GM23248 (cell line): ENCODE results near the gene CHRNA3. TPM values are rescaled to one million over a fixed set of nuclear protein-coding genes. Genes with fewer than 3 reads are reported as not detected.

Experiments used
- DNase-seq: peaks from one replicate; pipeline ENCODE4 v3.0.0-alpha.2; 2015
- H2AFZ ChIP-seq: fragments of 200-600 bp; sonication (generic); 2 replicates; pipeline ENCODE4 v1.6.1; 2016; ENCODE audit warnings: antibody characterized with exemption
- H3F3A ChIP-seq: fragments of 200-600 bp; sonication (generic); 2 replicates; pipeline ENCODE4 v1.6.1; 2016; ENCODE audit warnings: mild to moderate bottlenecking, antibody characterized with exemption, mixed run types; ENCODE audit not compliant: insufficient read depth
- H3K27ac ChIP-seq: fragments of 200-600 bp; sonication (generic); 2 replicates; pipeline ENCODE4 v1.5.1; 2016; ENCODE audit warnings: mild to moderate bottlenecking
- H3K27me3 ChIP-seq: fragments of 200-600 bp; sonication (generic); replicated peaks from 2 replicates; pipeline ENCODE4 v1.6.1; 2016; ENCODE audit warnings: mild to moderate bottlenecking; ENCODE audit not compliant: insufficient read depth
- H3K36me3 ChIP-seq: fragments of 200-600 bp; sonication (generic); 2 replicates; pipeline ENCODE4 v1.6.1; 2016; ENCODE audit warnings: low read depth, mild to moderate bottlenecking
- H3K4me1 ChIP-seq: fragments of 200-600 bp; sonication (generic); 2 replicates; pipeline ENCODE4 v1.6.1; 2016; ENCODE audit warnings: mild to moderate bottlenecking; ENCODE audit not compliant: insufficient read depth
- H3K4me2 ChIP-seq: fragments of 200-600 bp; sonication (generic); one replicate; pipeline ENCODE4 v1.6.1; 2016; ENCODE audit warnings: mild to moderate bottlenecking; ENCODE audit not compliant: unreplicated experiment
- H3K4me3 ChIP-seq: fragments of 200-600 bp; sonication (generic); 2 replicates; pipeline ENCODE4 v1.5.1; 2016; ENCODE audit warnings: mild to moderate bottlenecking
- H3K79me2 ChIP-seq: fragments of 200-600 bp; sonication (generic); 2 replicates; pipeline ENCODE4 v1.6.1; 2016; ENCODE audit warnings: mild to moderate bottlenecking; ENCODE audit not compliant: insufficient read depth
- H3K9ac ChIP-seq: fragments of 200-600 bp; sonication (generic); 2 replicates; pipeline ENCODE4 v1.6.1; 2016; ENCODE audit warnings: mild to moderate bottlenecking
- H3K9me2 ChIP-seq: fragments of 200-600 bp; sonication (generic); 2 replicates; pipeline ENCODE4 v1.6.1; 2016; ENCODE audit warnings: mixed run types, mild to moderate bottlenecking, moderate library complexity; ENCODE audit not compliant: insufficient read depth
- H3K9me3 ChIP-seq: fragments of 200-600 bp; sonication (generic); one replicate; pipeline ENCODE4 v1.6.1; 2017; ENCODE audit warnings: low read depth
- H4K20me1 ChIP-seq: fragments of 200-600 bp; sonication (generic); 2 replicates; pipeline ENCODE4 v1.6.0; 2016; ENCODE audit not compliant: insufficient read depth
- EZH2 ChIP-seq: fragments of 200-600 bp; sonication (generic); IDR thresholded peaks from 2 replicates; pipeline ENCODE4 v1.6.1; 2018; ENCODE audit warnings: antibody characterized with exemption, mild to moderate bottlenecking; ENCODE audit not compliant: insufficient read depth, poor library complexity, severe bottlenecking
- EZH2phosphoT487 ChIP-seq: fragments of 200-600 bp; sonication (generic); IDR thresholded peaks from 2 replicates; pipeline ENCODE4 v1.6.1; 2018; ENCODE audit warnings: antibody characterized with exemption, moderate library complexity, mild to moderate bottlenecking, low read depth; ENCODE audit not compliant: insufficient read depth
- WGBS, 2 experiments: methylation state at CpG; one replicate each; pipeline ENCODE4 v1.1.6; 2015 to 2017; ENCODE audit warnings: low lambda C conversion rate in 2 of 2, low coverage in 1 of 2; ENCODE audit errors: missing lambda C conversion rate in 2 of 2; 5-methylcytosine and 5-hydroxymethylcytosine counted together
- in situ Hi-C: fragments of 300-500 bp; cut with MboI; formaldehyde crosslinking; loops from 2 replicates; pipeline ENCODE4 v1.15.0; 2020
- polyA plus RNA-seq: library from polyadenylated mRNA; unstranded; fragments of >200 nt; fragmentation: Nextera tagmentation; extraction: Ambion mirVana; gene quantifications from 2 replicates; pipeline ENCODE4 v1.2.1, GENCODE V29; 2016
- total RNA-seq: library from RNA; depleted of rRNA; stranded (reverse); fragments of >200 nt; shearing (Covaris generic); gene quantifications from 2 replicates; pipeline ENCODE4 v1.2.3, GENCODE V29; 2014

The CHRNA3 gene
- total and polyA plus RNA-seq, 2 experiments from 2014 or later, result not detected

DNA sequence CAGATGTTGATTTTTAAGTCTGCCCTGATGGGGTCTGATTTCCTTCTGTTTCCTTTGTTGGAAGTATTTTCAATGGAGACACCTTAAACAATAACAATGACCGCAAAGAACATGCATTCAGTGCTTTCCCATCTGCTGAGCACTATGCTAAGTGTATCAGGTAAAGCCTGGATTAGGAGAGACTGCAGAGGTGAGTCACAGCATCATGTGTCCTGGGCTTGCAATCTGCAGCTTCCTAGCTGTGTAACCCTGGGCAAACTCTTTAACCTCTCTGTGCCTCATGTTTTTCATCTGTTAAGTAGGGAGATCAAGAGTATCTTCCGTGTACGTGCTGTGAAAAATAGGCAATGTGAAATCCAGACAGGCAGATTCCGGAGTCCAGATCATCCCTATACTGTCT is 33.5 kb upstream of the CHRNA3 start:
- H3K9ac ChIP-seq, result no peak overlapping the region
- no peak overlapping the region for H3K27ac ChIP-seq
- no peaks in the 10 kb centered on the region for H3K9me3 ChIP-seq
- 36 to 40% methylated on average over 4 of the region's 4 CpGs for WGBS, 2 experiments
- H3K4me1 ChIP-seq, result no peaks in the 10 kb centered on the region
- no peak overlapping the region for H3K4me2 ChIP-seq
- no peak for DNase-seq
- no peak overlapping the region for H3K4me3 ChIP-seq
- H3K79me2 ChIP-seq, result no peaks in the 10 kb centered on the region
- peaks cover 19% of the 10 kb centered on the region for H3K27me3 ChIP-seq
- in situ Hi-C loops, result no loop called here
- no peak overlapping the region for H2AFZ ChIP-seq
- H3K9me2 ChIP-seq, result no peaks in the 10 kb centered on the region
- no peaks in the 10 kb centered on the region for H3K36me3 ChIP-seq
- H4K20me1 ChIP-seq, result no peaks in the 10 kb centered on the region
- no peaks in the 10 kb centered on the region for H3F3A ChIP-seq
- TF ChIP-seq EZH2phosphoT487 (no peak), EZH2 (no peak)

DNA sequence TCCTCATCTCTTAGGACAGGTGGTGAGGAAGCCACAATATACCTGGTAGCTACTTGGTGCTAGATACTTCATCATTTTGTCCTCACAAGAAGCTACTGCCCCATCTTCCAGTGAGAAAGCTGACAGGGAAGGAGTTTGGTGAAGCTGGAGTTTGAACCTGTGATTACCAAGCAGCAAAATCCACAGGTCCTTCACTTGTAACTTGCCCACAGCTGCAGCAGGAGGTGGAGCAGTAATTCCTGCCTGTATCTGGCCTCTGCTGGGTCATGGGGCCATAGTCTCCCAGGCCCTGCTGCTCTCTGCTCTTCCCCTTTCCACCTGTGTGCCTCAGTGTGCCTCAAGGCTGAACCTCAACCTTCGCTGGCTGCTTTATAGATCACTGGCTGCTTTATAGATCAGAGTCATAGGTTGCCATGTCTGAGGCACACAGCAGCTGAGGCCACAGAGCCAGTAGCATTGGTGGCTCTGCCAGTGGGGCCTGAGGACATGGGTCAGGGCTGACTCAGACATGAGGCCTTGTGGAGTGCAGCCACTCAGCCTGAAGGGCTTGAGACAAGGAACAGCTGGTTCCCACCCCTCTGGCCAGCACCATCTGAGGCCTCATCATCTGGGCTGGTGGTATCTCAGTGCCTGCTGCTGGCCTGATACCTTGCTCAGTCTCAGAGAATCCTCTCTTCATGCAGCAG is 31.3 kb upstream of the CHRNA3 start:
- H3K4me1 ChIP-seq, result no peaks in the 10 kb centered on the region
- no peak for TF ChIP-seq EZH2phosphoT487
- no peaks in the 10 kb centered on the region for H4K20me1 ChIP-seq
- no peak for DNase-seq
- no peak overlapping the region for H3K4me3 ChIP-seq
- H3K9me2 ChIP-seq, result no peaks in the 10 kb centered on the region
- no peak overlapping the region for H2AFZ ChIP-seq
- peaks cover 18% of the 10 kb centered on the region for H3K27me3 ChIP-seq
- no peak overlapping the region for H3K4me2 ChIP-seq
- in situ Hi-C loops, result no loop called here
- H3K9me3 ChIP-seq, result no peaks in the 10 kb centered on the region
- H3K27ac ChIP-seq, result no peak overlapping the region
- 56 to 60% methylated on average over 1 of the region's 1 CpG for WGBS, 2 experiments
- no peaks in the 10 kb centered on the region for H3F3A ChIP-seq
- no peaks in the 10 kb centered on the region for H3K79me2 ChIP-seq
- H3K36me3 ChIP-seq, result no peaks in the 10 kb centered on the region
- H3K9ac ChIP-seq, result no peak overlapping the region

DNA sequence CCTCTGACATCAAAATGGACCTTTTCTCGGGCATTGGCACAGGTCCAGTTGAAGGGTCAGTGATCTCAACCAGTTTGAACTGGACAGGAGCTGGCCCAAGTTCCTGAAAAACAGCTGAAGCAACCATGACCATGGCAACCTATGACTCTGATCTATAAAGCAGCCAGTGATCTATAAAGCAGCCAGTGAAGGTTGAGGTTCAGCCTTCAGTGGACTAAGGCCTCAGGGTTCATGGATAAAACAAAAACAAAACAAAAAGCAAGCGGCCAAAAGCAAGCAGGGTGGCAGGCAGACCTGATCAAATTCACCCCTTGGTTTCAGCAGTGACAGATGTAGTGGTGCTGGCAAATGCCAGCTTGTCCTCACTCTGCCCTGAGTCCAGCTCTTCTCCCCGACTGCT is 30.2 kb upstream of the CHRNA3 start:
- DNase-seq, result no peak
- no peak overlapping the region for H3K4me2 ChIP-seq
- no peaks in the 10 kb centered on the region for H3K9me3 ChIP-seq
- no peaks in the 10 kb centered on the region for H4K20me1 ChIP-seq
- in situ Hi-C loops, result no loop called here
- H3F3A ChIP-seq, result no peaks in the 10 kb centered on the region
- TF ChIP-seq EZH2 (no peak), EZH2phosphoT487 (no peak)
- H3K9ac ChIP-seq, result no peak overlapping the region
- 24 to 38% methylated on average over 3 of the region's 3 CpGs for WGBS, 2 experiments
- no peaks in the 10 kb centered on the region for H3K9me2 ChIP-seq
- peaks cover 10% of the 10 kb centered on the region for H3K27me3 ChIP-seq
- no peak overlapping the region for H3K4me3 ChIP-seq
- H3K4me1 ChIP-seq, result no peaks in the 10 kb centered on the region
- H3K36me3 ChIP-seq, result no peaks in the 10 kb centered on the region
- no peak overlapping the region for H3K27ac ChIP-seq
- H3K79me2 ChIP-seq, result no peaks in the 10 kb centered on the region
- no peak overlapping the region for H2AFZ ChIP-seq

DNA sequence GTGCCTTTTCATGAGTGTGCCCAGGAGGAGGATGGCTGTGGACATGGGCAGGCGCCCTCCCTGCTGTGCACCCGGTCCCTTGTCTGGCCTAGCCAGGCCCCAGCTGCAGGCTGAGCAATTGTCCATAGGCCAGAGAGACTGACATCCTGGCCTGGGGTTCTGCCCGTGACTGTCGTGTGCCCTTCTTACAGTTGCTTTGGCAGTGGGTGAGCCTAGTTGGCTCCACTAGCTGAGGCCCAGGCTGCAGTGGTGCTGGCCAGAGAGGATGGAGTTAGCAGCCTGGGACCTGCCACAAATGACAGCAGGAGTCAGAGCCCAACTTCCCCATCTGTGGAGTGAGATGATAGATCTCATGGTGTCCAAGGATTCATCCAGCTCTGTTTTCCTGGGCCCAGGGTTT is 29.2 kb upstream of the CHRNA3 start:
- Histone ChIP-seq H3K4me3 (no peak overlapping the region), H3K27ac (no peak overlapping the region), H3K9me3 (no peaks in the 10 kb centered on the region), H3K9ac (no peak overlapping the region), H3F3A (no peaks in the 10 kb centered on the region), H2AFZ (no peak overlapping the region), H3K36me3 (no peaks in the 10 kb centered on the region), H3K27me3 (peaks cover 10% of the 10 kb centered on the region), H4K20me1 (no peaks in the 10 kb centered on the region), H3K4me1 (no peaks in the 10 kb centered on the region), H3K9me2 (no peaks in the 10 kb centered on the region), H3K79me2 (no peaks in the 10 kb centered on the region), H3K4me2 (no peak overlapping the region)
- in situ Hi-C loops, result no loop called here
- TF ChIP-seq EZH2phosphoT487 (no peak), EZH2 (no peak)
- 40 to 47% methylated on average over 4 of the region's 4 CpGs for WGBS, 2 experiments
- no peak for DNase-seq

DNA sequence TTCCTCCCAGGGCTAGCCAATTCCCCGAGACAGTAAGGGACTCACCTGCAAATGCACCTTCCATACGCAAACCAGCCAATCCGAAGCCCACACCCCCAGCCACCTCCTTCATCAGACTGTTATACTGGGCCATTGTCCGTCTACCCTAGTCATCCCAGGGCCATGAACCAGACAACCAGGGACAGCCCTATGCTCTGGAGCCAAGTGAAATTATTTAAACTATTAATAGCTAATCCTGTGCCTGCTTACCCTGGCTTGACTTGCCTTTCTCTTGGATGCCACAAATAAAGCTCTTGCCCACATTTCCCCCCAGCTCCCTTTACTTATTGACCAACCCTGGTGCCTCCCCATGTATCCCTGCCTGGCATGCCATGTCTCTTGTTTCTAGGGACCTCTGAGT is 24.2 kb upstream of the CHRNA3 start:
- Histone ChIP-seq H3K27ac (no peak overlapping the region), H2AFZ (no peak overlapping the region), H3K4me2 (no peak overlapping the region), H3K9me3 (no peaks in the 10 kb centered on the region), H3K79me2 (no peaks in the 10 kb centered on the region), H4K20me1 (no peaks in the 10 kb centered on the region), H3K4me3 (no peak overlapping the region), H3F3A (no peaks in the 10 kb centered on the region), H3K4me1 (no peaks in the 10 kb centered on the region), H3K9me2 (no peaks in the 10 kb centered on the region), H3K9ac (no peak overlapping the region), H3K36me3 (no peaks in the 10 kb centered on the region), H3K27me3 (peaks cover 10% of the 10 kb centered on the region; the same call in 1 of the 2 replicates)
- TF ChIP-seq EZH2 (no peak), EZH2phosphoT487 (no peak)
- WGBS, 2 experiments, result 45 to 54% methylated on average over 4 of the region's 4 CpGs
- no peak for DNase-seq
- in situ Hi-C loops, result no loop called here
